CD14-positive monocyte (primary cell): ENCODE data around the gene CHRNE. TPM values are rescaled to one million over a fixed set of nuclear protein-coding genes. Genes with fewer than 3 reads are reported as not detected.
A peak's percentile ranks its signal among the peaks of the same experiment; 100 is the strongest.
"Not testable (repeated sequence)": the region's sequence is repeated elsewhere in the genome, so short reads cannot be mapped to it uniquely, and the experiment has no call there.

Experiments
- DNase-seq, 3 donors: peaks; one replicate each; pipeline ENCODE4 v3.0.0-alpha.2; 2011 to 2022
- H2AFZ ChIP-seq: 2 replicates; pipeline ENCODE4 v1.6.0; 2012; ENCODE audit warnings: mild to moderate bottlenecking, low read depth, low read length, inconsistent platforms; ENCODE audit not compliant: insufficient read depth, poor library complexity, severe bottlenecking
- H3K27ac ChIP-seq, 2 donors: 1 replicate in 1 of 2; 2 replicates in 1 of 2; pipeline ENCODE4 v1.5.1; 2012 to 2013; ENCODE audit warnings: low read length in 2 of 2, control low read depth in 1 of 2, inconsistent platforms in 1 of 2, low read depth in 1 of 2, mild to moderate bottlenecking in 1 of 2
- H3K27me3 ChIP-seq, 2 donors: one replicate each; pipeline versions ENCODE4 v1.6.0 to v1.6.1; 2011 to 2013; ENCODE audit warnings: low read length in 2 of 2; ENCODE audit not compliant: control insufficient read depth in 2 of 2, insufficient read depth in 2 of 2
- H3K36me3 ChIP-seq, 2 donors: replicated peaks in 1 of 2; 1 replicate in 1 of 2; 2 replicates in 1 of 2; pipeline versions ENCODE4 v1.5.1 to v1.6.1; 2012 to 2013; ENCODE audit warnings: low read length in 2 of 2, control low read depth in 1 of 2, inconsistent platforms in 1 of 2, mild to moderate bottlenecking in 1 of 2; ENCODE audit not compliant: insufficient read depth in 2 of 2, control insufficient read depth in 1 of 2
- H3K4me1 ChIP-seq, 2 donors: 1 replicate in 1 of 2; 2 replicates in 1 of 2; pipeline versions ENCODE4 v1.5.1 to v1.6.1; 2012 to 2013; ENCODE audit warnings: low read length in 2 of 2, control low read depth in 1 of 2, inconsistent platforms in 1 of 2, mild to moderate bottlenecking in 1 of 2, moderate library complexity in 1 of 2; ENCODE audit not compliant: insufficient read depth in 2 of 2, control insufficient read depth in 1 of 2
- H3K4me2 ChIP-seq: replicated peaks from 2 replicates; pipeline ENCODE3; 2012; ENCODE audit warnings: low read length, moderate library complexity, mild to moderate bottlenecking; ENCODE audit not compliant: poor library complexity, severe bottlenecking; ENCODE audit errors: extremely low read depth
- H3K4me3 ChIP-seq, 3 experiments: fragments of 200-600 bp in 1 of 3; sonication (generic) in 1 of 3; replicated peaks in 1 of 3; 1 replicate in 2 of 3; 2 replicates in 1 of 3; pipeline ENCODE4 v1.5.1; 2011 to 2013; ENCODE audit warnings: low read length in 3 of 3, mild to moderate bottlenecking in 3 of 3, control low read depth in 2 of 3, low read depth in 2 of 3, inconsistent platforms in 1 of 3, moderate library complexity in 1 of 3
- H3K79me2 ChIP-seq: 2 replicates; pipeline ENCODE4 v1.6.0; 2012; ENCODE audit warnings: mild to moderate bottlenecking, control low read depth, inconsistent platforms, low read length, moderate library complexity; ENCODE audit not compliant: insufficient read depth
- H3K9ac ChIP-seq: 2 replicates; pipeline ENCODE4 v1.6.0; 2017; ENCODE audit warnings: low read length, mild to moderate bottlenecking; ENCODE audit not compliant: insufficient read depth, poor library complexity, severe bottlenecking
- H3K9me3 ChIP-seq, 2 donors: replicated peaks in 1 of 2; 1 replicate in 1 of 2; 2 replicates in 1 of 2; pipeline versions ENCODE4 v1.5.1 to v1.6.1; 2012 to 2013; ENCODE audit warnings: low read length in 2 of 2, control low read depth in 1 of 2; ENCODE audit not compliant: control insufficient read depth in 1 of 2, insufficient read depth in 1 of 2
- H4K20me1 ChIP-seq: 2 replicates; pipeline ENCODE4 v1.6.0; 2012; ENCODE audit warnings: mild to moderate bottlenecking, low read length, control low read depth, moderate library complexity; ENCODE audit not compliant: insufficient read depth
- H3K27ac Mint-ChIP-seq, 7 donors: one replicate each; pipeline ENCODE4 v1.8.0; 2020; ENCODE audit warnings: mild to moderate bottlenecking in 7 of 7, mixed read lengths in 7 of 7, moderate library complexity in 6 of 7, inconsistent platforms in 2 of 7
- H3K27me3 Mint-ChIP-seq, 3 donors: one replicate each; pipeline ENCODE4 v1.8.0; 2021 to 2022; ENCODE audit warnings: low read depth in 3 of 3, mild to moderate bottlenecking in 3 of 3, mixed read lengths in 3 of 3, moderate library complexity in 3 of 3, inconsistent platforms in 1 of 3
- H3K36me3 Mint-ChIP-seq, 2 donors: one replicate each; pipeline ENCODE4 v1.8.0; 2020; ENCODE audit warnings: mixed read lengths in 2 of 2, inconsistent platforms in 1 of 2, mild to moderate bottlenecking in 1 of 2
- H3K4me1 Mint-ChIP-seq: one replicate; pipeline ENCODE4 v1.8.0; 2020; ENCODE audit warnings: mild to moderate bottlenecking, mixed read lengths
- H3K4me3 Mint-ChIP-seq, 2 donors: one replicate each; pipeline ENCODE4 v1.8.0; 2020; ENCODE audit warnings: mild to moderate bottlenecking in 2 of 2, mixed read lengths in 2 of 2, moderate library complexity in 1 of 2
- H3K9me3 Mint-ChIP-seq, 7 donors: one replicate each; pipeline ENCODE4 v1.8.0; 2020 to 2022; ENCODE audit warnings: mixed read lengths in 7 of 7, mild to moderate bottlenecking in 6 of 7, moderate library complexity in 6 of 7, inconsistent platforms in 2 of 7
- WGBS: methylation state at CpG from one replicate; pipeline ENCODE4 v1.1.5; 2013; ENCODE audit warnings: missing lambda C conversion rate; ENCODE audit not compliant: insufficient coverage; 5-methylcytosine and 5-hydroxymethylcytosine counted together
- intact Hi-C, 2 donors: fragments of 100-400 bp; cut with micrococcal nuclease; formaldehyde crosslinking; loops; one replicate each; pipeline versions ENCODE4 v1.15.0 to v1.15.1; 2023
- polyA plus RNA-seq, 3 donors: library from polyadenylated mRNA; depleted of rRNA in 1 of 3; unstranded in 2 of 3; stranded (reverse) in 1 of 3; fragments of 300-500 nt in 2 of 3; fragments of >200 nt in 1 of 3; fragmentation: Illumina TruSeq in 2 of 3; gene quantifications; 1 replicate in 2 of 3; 2 replicates in 1 of 3; pipeline ENCODE4 v1.2.3, GENCODE V29; 2012 to 2021
- TF ChIP-seq, protein P1 (sequence below): fragments of 200-600 bp; IDR thresholded peaks from one replicate; pipeline ENCODE4 v1.8.0; 2022; ENCODE audit warnings: antibody characterized with exemption, mild to moderate bottlenecking

Gene CHRNE
- polyA plus RNA-seq, 3 donors: 0.54 to 12.6 (median 2.1) TPM

- 83% methylated on average over 10 of the region's 10 CpGs for WGBS
- Histone ChIP-seq H2AFZ (peak overlapping the region; percentile 33), H3K9ac (no peak overlapping the region), H3K4me3 (no peak overlapping the region), H3K79me2 (no peaks in the 10 kb centered on the region), H3K4me1 (peaks cover 12 to 19% of the 10 kb centered on the region in 2 donors), H3K9me3 (no peaks in the 10 kb centered on the region), H4K20me1 (no peaks in the 10 kb centered on the region), H3K4me2 (no peak overlapping the region), H3K27me3 (no peaks in the 10 kb centered on the region), H3K36me3 (no peaks in the 10 kb centered on the region), H3K27ac (no peak overlapping the region)
- H3K9me3 Mint-ChIP-seq: peaks cover 0 to 2% (median 0%) of the 10 kb centered on the region in 7 donors
- TF ChIP-seq, protein P1, sequence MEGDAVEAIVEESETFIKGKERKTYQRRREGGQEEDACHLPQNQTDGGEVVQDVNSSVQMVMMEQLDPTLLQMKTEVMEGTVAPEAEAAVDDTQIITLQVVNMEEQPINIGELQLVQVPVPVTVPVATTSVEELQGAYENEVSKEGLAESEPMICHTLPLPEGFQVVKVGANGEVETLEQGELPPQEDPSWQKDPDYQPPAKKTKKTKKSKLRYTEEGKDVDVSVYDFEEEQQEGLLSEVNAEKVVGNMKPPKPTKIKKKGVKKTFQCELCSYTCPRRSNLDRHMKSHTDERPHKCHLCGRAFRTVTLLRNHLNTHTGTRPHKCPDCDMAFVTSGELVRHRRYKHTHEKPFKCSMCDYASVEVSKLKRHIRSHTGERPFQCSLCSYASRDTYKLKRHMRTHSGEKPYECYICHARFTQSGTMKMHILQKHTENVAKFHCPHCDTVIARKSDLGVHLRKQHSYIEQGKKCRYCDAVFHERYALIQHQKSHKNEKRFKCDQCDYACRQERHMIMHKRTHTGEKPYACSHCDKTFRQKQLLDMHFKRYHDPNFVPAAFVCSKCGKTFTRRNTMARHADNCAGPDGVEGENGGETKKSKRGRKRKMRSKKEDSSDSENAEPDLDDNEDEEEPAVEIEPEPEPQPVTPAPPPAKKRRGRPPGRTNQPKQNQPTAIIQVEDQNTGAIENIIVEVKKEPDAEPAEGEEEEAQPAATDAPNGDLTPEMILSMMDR: no peak
- peaks cover 4% of the 10 kb centered on the region for H3K4me1 Mint-ChIP-seq
- H3K27me3 Mint-ChIP-seq: peaks cover 9 to 21% (median 20%) of the 10 kb centered on the region in 3 donors
- H3K4me3 Mint-ChIP-seq: no peak overlapping the region
- no peak overlapping the region for H3K27ac Mint-ChIP-seq
- no peak for DNase-seq
- intact Hi-C loops: loop anchor here (2.0 to 10.0 kb wide), 3 partner anchors 79 to 156 kb away; partner anchors contain the start of gene CAMTA2 (in 2 of the 2)
- H3K36me3 Mint-ChIP-seq: no peaks in the 10 kb centered on the region
Measured at GRCh38 chr17:4908301-4908700, 5.4 kb upstream of the CHRNE start.

- not testable (repeated sequence) for H2AFZ ChIP-seq, H3K27ac Mint-ChIP-seq, H3K27me3 ChIP-seq, H3K4me3 ChIP-seq, DNase-seq, H3K4me3 Mint-ChIP-seq, H3K27ac ChIP-seq, H3K36me3 ChIP-seq, H3K9me3 ChIP-seq, H3K9ac ChIP-seq, H3K9me3 Mint-ChIP-seq, H4K20me1 ChIP-seq, H3K79me2 ChIP-seq, H3K36me3 Mint-ChIP-seq, H3K4me2 ChIP-seq
- H3K4me1 ChIP-seq: peaks cover 28 to 35% of the 10 kb centered on the region in 2 donors
- Mint-ChIP-seq H3K27me3 (peaks cover 22 to 35% (median 33%) of the 10 kb centered on the region in 3 donors), H3K4me1 (peaks cover 20% of the 10 kb centered on the region)
- intact Hi-C loops: loop anchor here (5.0 to 10.0 kb wide), 2 partner anchors 81 to 158 kb away; partner anchors contain the start of gene CAMTA2 (in 2 of the 2)
Measured at GRCh38 chr17:4906642-4907041, 3.7 kb upstream of the CHRNE start.
